Spinal cord (tissue), 10 donors: ENCODE measurements around the gene TCF7L1. TPM values are rescaled to one million over a fixed set of nuclear protein-coding genes. Genes with fewer than 3 reads are reported as not detected.
"Not testable (repeated sequence)": the region's sequence is repeated elsewhere in the genome, so short reads cannot be mapped to it uniquely, and the experiment has no call there.

ENCODE experiments used
- DNase-seq, 6 donors: peaks; one replicate each; pipeline versions ENCODE4 v3.0.0 to v3.0.0-alpha.2; 2013 to 2015; ENCODE audit warnings: low spot score in 6 of 6, low read depth in 4 of 6
- H3K27ac ChIP-seq: one replicate; pipeline ENCODE4 v1.5.1; 2013; ENCODE audit warnings: low read depth, low read length, control low read depth
- H3K27me3 ChIP-seq: one replicate; pipeline ENCODE4 v1.6.1; 2013; ENCODE audit warnings: low read length; ENCODE audit not compliant: control insufficient read depth, insufficient read depth
- H3K36me3 ChIP-seq: one replicate; pipeline ENCODE4 v1.6.1; 2013; ENCODE audit warnings: low read length; ENCODE audit not compliant: control insufficient read depth, insufficient read depth
- H3K4me1 ChIP-seq: one replicate; pipeline ENCODE4 v1.6.1; 2013; ENCODE audit warnings: low read length; ENCODE audit not compliant: control insufficient read depth, insufficient read depth
- H3K4me3 ChIP-seq: one replicate; pipeline ENCODE4 v1.5.1; 2013; ENCODE audit warnings: low read depth, low read length, control low read depth
- H3K9me3 ChIP-seq: one replicate; pipeline ENCODE4 v1.6.1; 2013; ENCODE audit warnings: low read length; ENCODE audit not compliant: control insufficient read depth, insufficient read depth
- WGBS: methylation state at CpG from one replicate; pipeline ENCODE4 v1.1.5; 2013; ENCODE audit warnings: missing lambda C conversion rate; ENCODE audit not compliant: insufficient coverage; 5-methylcytosine and 5-hydroxymethylcytosine counted together
- polyA plus RNA-seq, 2 donors: library from polyadenylated mRNA; unstranded; fragments of 120-200 nt; gene quantifications; one replicate each; pipeline ENCODE4 v1.2.1, GENCODE V29; 2013; ENCODE audit not compliant: insufficient read length in 2 of 2
- total RNA-seq, 2 donors: library from RNA; depleted of rRNA in 1 of 2; stranded (reverse); fragments of 120-200 nt in 1 of 2; fragments of >200 nt in 1 of 2; gene quantifications; one replicate each; pipeline versions ENCODE4 v1.2.3 to v1.2.4, GENCODE V29; 2013 to 2014
- donor health status: healthy.

TCF7L1 gene
- total and polyA plus RNA-seq, 4 donors, result 3.4 to 41.9 (median 19.9) TPM

GRCh38 chr2:85106489-85107180 is 26.6 kb upstream of the TCF7L1 start:
- H3K27ac ChIP-seq, result no peak overlapping the region
- no CpG with 5 or more reads among the region's 8 CpGs for WGBS
- no peaks in the 10 kb centered on the region for H3K9me3 ChIP-seq
- H3K4me1 ChIP-seq, result no peaks in the 10 kb centered on the region
- H3K27me3 ChIP-seq, result no peaks in the 10 kb centered on the region
- DNase-seq, result peak in 1 of 6 donors; percentile 37
- no peak overlapping the region for H3K4me3 ChIP-seq
- no peaks in the 10 kb centered on the region for H3K36me3 ChIP-seq

DNA sequence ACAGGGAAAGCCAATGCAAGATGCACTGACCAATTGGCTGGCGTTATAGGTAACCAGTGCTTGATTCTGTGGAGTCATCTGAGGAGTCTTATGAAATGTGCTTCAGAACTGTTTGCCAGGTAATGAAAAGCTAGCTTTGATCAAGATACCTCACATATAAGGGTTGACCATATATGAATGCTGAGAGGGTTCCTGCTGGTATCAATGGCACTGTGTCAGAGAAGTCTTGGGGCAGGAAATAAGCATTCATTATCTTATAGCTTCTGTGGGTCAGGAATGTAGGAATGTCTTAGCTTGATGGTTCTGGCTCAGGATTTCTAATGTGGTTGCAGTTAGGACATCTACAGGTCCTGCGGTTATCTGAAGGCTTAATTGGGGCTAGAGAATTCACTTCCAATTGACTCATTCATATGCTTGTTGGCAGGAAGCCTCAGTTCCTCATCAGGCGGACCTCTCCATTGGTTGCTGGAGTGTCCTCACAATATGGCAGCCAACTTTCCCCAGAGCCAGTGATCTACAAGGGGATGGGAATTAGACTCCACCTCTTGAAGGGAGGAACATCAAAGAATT is 22.1 kb upstream of the TCF7L1 start:
- Histone ChIP-seq H3K27me3 (no peaks in the 10 kb centered on the region), H3K27ac (no peak overlapping the region), H3K36me3 (no peaks in the 10 kb centered on the region), H3K4me3 (no peak overlapping the region), H3K4me1 (no peaks in the 10 kb centered on the region), H3K9me3 (no peaks in the 10 kb centered on the region)
- DNase-seq, result no peak
- 93% methylated on average over 3 of the region's 3 CpGs for WGBS

- no peak for DNase-seq
- Histone ChIP-seq H3K36me3 (no peaks in the 10 kb centered on the region), H3K9me3 (no peaks in the 10 kb centered on the region), H3K4me1 (no peaks in the 10 kb centered on the region), H3K27me3 (no peaks in the 10 kb centered on the region), H3K4me3 (no peak overlapping the region), H3K27ac (no peak overlapping the region)
- 94% methylated on average over 3 of the region's 3 CpGs for WGBS
Observed at GRCh38 chr2:85111819-85112281, 21.3 kb upstream of the TCF7L1 start.

DNA sequence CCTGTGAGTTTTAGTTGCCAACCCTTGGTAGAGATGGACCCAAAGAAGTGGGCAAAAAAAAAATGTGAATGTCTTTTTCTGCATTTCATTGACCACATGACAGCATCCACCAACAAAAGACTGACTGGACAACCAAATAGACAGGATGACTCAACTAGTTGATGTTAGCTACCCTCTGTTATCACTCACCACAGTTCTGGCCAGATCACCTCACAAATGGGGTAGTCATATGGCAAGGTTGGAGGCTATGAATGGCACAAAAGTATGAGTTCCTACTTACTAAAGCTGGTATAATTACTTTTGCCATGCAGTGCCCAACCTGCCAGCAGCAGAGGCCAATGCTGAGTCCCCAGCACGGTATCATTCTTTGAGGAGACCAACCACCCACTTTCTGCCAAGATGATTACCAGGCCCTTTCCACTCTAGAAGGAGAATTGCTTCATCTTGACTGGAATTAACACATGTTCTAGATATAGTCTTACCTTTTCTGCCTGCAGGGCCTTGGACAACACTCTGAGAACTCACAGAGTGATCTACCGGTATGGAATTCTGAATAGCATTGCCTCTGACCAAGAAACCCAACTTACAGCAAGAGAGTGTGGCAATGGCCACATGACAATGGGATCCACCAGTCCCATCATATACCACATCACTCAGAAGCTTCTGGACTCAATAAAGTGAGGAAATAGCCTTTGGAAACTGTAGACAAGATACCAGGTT is 20.1 kb upstream of the TCF7L1 start:
- no peaks in the 10 kb centered on the region for H3K4me1 ChIP-seq
- no peak for DNase-seq
- no peak overlapping the region for H3K27ac ChIP-seq
- 85% methylated on average over 1 of the region's 2 CpGs for WGBS
- no peaks in the 10 kb centered on the region for H3K27me3 ChIP-seq
- H3K9me3 ChIP-seq, result no peaks in the 10 kb centered on the region
- no peaks in the 10 kb centered on the region for H3K36me3 ChIP-seq
- H3K4me3 ChIP-seq, result no peak overlapping the region

GRCh38 chr2:85114586-85115330 is 18.4 kb upstream of the TCF7L1 start:
- DNase-seq, result no peak
- H3K9me3 ChIP-seq, result no peaks in the 10 kb centered on the region
- H3K36me3 ChIP-seq, result no peaks in the 10 kb centered on the region
- H3K4me1 ChIP-seq, result no peaks in the 10 kb centered on the region
- no peaks in the 10 kb centered on the region for H3K27me3 ChIP-seq
- no peak overlapping the region for H3K4me3 ChIP-seq
- 71% methylated on average over 1 of the region's 2 CpGs for WGBS
- H3K27ac ChIP-seq, result no peak overlapping the region

- no peak for DNase-seq
- H3K4me1 ChIP-seq, result no peaks in the 10 kb centered on the region
- no peak overlapping the region for H3K27ac ChIP-seq
- no peaks in the 10 kb centered on the region for H3K36me3 ChIP-seq
- no peaks in the 10 kb centered on the region for H3K9me3 ChIP-seq
- H3K27me3 ChIP-seq, result no peaks in the 10 kb centered on the region
- 100% methylated on average over 1 of the region's 3 CpGs for WGBS
- no peak overlapping the region for H3K4me3 ChIP-seq
Observed at GRCh38 chr2:85116207-85116606, 17.0 kb upstream of the TCF7L1 start.

GRCh38 chr2:85119900-85120299 is 13.3 kb upstream of the TCF7L1 start:
- H3K27ac ChIP-seq, result no peak overlapping the region

GRCh38 chr2:85120363-85120762 is 12.8 kb upstream of the TCF7L1 start:
- Histone ChIP-seq H3K36me3 (no peaks in the 10 kb centered on the region), H3K4me1 (no peaks in the 10 kb centered on the region), H3K27me3 (no peaks in the 10 kb centered on the region), H3K9me3 (no peaks in the 10 kb centered on the region), H3K27ac (no peak overlapping the region), H3K4me3 (no peak overlapping the region)
- DNase-seq, result no peak
- no CpG with 5 or more reads among the region's 1 CpG for WGBS

More at GRCh38 chr2:85119900-85120299, 13.3 kb upstream of the TCF7L1 start:
- Histone ChIP-seq H3K4me3 (no peak overlapping the region), H3K9me3 (no peaks in the 10 kb centered on the region), H3K27me3 (no peaks in the 10 kb centered on the region), H3K4me1 (no peaks in the 10 kb centered on the region), H3K36me3 (no peaks in the 10 kb centered on the region)
- no peak for DNase-seq

- no CpG with 5 or more reads among the region's 5 CpGs for WGBS
- not testable (repeated sequence) for H3K9me3 ChIP-seq, H3K4me3 ChIP-seq, DNase-seq, H3K27ac ChIP-seq, H3K36me3 ChIP-seq, H3K4me1 ChIP-seq, H3K27me3 ChIP-seq
Observed at GRCh38 chr2:85126462-85126861, 6.7 kb upstream of the TCF7L1 start.
